Embryonic facial prominence (tissue), 1 donor: ENCODE results near the gene TREM1.

Experiments
- DNase-seq: peaks from one replicate; pipeline ENCODE4 v3.0.0-alpha.2; 2016; ENCODE audit errors: extremely low spot score

Gene TREM1

GRCh38 chr6:41286544-41287346 lies at the start of gene TREM1:
Gene TREM1 (minus strand): TSS chr6:41286682. CDS start chr6:41286655, 27 bp downstream.
- no peak for DNase-seq

GRCh38 chr6:41335943-41336342 lies 49.5 kb upstream of the TREM1 start:
- no peak for DNase-seq

GRCh38 chr6:41335296-41335695 lies 48.8 kb upstream of the TREM1 start, which contains the start of gene NCR2:
Gene NCR2 (plus strand): TSS chr6:41335608. CDS start chr6:41335877, 269 bp downstream.
- DNase-seq, result no peak

- DNase-seq, result no peak
Measured at GRCh38 chr6:41334482-41335040, 48.1 kb upstream of the TREM1 start.

- no peak for DNase-seq
Measured at GRCh38 chr6:41332842-41333736, 46.6 kb upstream of the TREM1 start.

GRCh38 chr6:41332241-41332640 lies 45.8 kb upstream of the TREM1 start:
- no peak for DNase-seq

GRCh38 chr6:41331401-41332150 lies 45.1 kb upstream of the TREM1 start:
- no peak for DNase-seq

- DNase-seq, result no peak
Measured at GRCh38 chr6:41327177-41327576, 40.7 kb upstream of the TREM1 start.

- no peak for DNase-seq
Measured at GRCh38 chr6:41326092-41326491, 39.6 kb upstream of the TREM1 start.

GRCh38 chr6:41325446-41326066 lies 39.1 kb upstream of the TREM1 start:
- DNase-seq, result no peak

GRCh38 chr6:41321183-41321582 lies 34.7 kb upstream of the TREM1 start:
- DNase-seq, result no peak

GRCh38 chr6:41318654-41319565 lies 32.4 kb upstream of the TREM1 start:
- DNase-seq, result peak; percentile 34

GRCh38 chr6:41318261-41318653 lies 31.8 kb upstream of the TREM1 start:
- no peak for DNase-seq

- DNase-seq, result no peak
Measured at GRCh38 chr6:41315943-41316620, 29.6 kb upstream of the TREM1 start.

- no peak for DNase-seq
Measured at GRCh38 chr6:41315203-41315602, 28.7 kb upstream of the TREM1 start.

GRCh38 chr6:41306187-41306854 lies 19.8 kb upstream of the TREM1 start:
- no peak for DNase-seq

GRCh38 chr6:41302638-41303037 lies 16.2 kb upstream of the TREM1 start:
- no peak for DNase-seq

- DNase-seq, result no peak
Measured at GRCh38 chr6:41298785-41299502, 12.5 kb upstream of the TREM1 start.
